Activated CD4-positive, alpha-beta T cell treated with anti-CD3 and anti-CD28 coated beads for 1 hour (primary cell): Measurements from ENCODE around the gene TAOK1.

ENCODE experiments used
- DNase-seq: peaks from one replicate; pipeline ENCODE4 v3.0.0-alpha.2; 2020

Gene TAOK1

DNA sequence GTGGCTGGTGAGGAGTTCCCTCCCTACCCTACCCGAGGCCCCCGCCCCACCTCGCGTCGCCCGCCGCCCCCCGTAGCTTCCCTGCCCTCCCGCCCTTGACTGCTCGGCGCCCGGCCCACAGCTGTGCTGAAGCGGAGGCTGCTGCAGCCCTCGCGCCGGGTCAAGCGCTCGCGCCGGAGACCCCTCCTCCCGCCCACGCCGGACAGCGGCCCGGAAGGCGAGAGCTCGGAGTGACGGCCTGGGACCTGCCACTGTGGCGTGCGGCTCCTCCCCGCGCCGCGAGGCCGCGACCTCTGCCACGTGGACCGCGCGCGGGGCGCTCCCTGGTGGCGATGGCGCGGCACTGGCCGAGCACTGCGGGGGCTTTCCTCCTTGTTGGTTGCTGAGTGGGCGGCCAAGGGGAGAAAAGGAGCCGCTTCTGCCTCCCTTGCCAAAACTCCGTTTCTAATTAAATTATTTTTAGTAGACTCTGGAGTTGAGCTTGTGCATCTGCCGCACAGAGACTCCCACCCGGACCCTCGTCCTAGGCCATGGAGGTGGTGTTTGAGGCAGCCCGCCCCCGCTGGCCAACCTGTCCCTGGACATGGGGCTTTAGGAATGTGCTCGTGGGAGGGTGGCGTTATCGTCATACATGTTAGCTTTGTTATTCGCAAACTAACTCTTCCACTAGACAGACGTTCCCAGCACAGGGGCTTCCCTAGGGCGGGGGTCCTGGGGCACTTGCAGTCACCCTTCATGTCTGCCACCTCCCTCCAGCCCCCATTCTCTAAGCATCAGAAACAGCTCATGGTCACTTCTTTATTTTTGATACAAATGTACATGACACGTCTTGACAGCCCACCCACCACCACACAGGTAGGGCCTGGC, 182.8 kb downstream of the TAOK1 start:
- peak; percentile 47 for DNase-seq

DNA sequence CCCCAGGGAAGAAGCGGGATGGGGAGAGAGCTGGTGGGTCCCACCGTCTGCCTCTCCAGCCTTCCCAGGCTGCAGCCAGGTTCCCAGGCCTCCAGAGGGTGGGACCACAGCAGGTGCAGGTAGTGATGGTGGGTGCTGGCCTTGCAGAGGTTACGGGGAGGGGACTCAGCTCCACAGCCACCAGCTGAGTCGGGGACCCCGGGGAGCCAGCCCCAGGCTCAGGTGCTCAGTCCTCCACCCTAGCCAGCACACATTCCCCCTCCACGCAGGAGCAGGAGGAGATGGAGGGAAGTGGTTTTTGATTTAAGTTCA, 183.4 kb downstream of the TAOK1 start:
- no peak for DNase-seq

DNA sequence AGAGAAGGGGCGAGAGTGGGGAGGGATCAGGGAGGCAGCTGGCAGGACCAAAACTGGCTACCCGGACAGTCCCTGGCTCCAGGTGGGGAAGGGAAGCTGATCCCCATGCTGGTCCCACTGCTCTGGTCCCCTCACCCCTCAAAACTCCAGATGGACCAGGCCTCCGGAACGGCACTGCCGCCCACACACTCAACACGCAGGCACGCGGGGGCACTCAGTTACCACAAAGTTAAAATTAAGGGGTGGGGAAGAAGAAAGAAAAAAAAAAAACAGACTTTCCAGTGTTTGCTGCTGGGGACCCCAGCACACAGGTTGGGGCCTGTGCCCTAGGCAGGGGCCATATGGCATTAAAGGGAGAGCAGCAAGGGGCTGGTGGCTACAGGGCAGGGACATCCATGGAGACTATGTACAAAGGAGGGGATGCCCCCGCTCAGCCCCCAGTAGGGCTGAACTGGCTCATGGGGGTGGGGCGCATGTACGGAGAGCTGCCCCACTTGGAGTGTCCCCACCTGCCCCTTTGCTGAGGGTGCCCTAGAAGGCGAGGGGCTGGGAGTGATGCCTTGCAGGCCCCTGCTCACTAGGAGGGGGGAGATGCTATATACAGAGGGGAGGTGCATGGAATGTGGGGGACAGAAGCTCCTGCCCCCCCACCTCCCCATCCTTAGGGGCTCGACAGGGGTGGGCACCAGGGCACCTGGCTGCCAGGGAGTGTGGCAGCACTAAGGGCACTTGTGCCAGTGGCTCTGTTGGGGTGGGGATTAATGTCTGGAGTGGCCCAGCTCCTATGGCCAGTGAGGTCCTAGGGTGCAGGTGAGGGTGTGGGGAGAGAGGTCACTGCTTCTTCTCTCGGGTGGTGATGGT, 183.9 kb downstream of the TAOK1 start:
- no peak for DNase-seq

DNA sequence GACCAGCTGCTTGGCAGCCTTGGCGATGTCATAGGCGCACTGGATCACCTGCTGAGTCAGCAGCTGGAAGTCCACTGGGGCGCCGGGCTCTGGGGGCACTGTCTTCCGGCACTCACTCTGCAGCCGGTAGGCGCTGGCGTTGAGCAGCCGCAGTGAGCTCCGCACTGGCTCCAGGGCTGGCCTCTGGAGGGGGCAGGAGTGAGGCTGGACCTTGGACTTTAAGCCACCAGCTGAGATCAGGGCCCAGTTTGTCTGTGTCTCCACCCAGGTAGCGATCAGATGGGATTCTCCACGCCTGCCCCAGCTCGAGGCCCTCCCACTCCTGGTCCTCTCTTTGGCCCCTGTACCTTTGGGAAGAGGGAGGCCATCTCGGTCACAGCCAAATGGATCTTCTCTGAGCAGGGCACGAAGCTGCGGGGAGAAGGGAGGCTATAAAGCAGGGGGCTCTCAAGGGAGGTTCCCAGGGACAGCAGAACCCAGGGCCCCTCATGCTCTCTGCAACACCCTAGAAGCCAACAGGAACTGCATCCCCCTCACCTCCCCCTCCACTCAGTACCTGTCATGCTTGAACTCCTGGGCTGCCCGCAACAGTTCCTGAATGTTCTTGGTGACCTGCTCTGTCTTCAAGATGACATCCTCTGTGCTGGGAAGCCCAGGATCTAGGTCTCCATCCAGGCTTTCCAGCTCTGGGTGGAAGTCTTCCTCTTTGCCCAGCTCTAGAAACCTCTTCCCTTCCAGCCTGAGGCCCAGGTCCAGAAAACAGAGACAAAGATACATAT, 184.8 kb downstream of the TAOK1 start:
- no peak for DNase-seq

DNA sequence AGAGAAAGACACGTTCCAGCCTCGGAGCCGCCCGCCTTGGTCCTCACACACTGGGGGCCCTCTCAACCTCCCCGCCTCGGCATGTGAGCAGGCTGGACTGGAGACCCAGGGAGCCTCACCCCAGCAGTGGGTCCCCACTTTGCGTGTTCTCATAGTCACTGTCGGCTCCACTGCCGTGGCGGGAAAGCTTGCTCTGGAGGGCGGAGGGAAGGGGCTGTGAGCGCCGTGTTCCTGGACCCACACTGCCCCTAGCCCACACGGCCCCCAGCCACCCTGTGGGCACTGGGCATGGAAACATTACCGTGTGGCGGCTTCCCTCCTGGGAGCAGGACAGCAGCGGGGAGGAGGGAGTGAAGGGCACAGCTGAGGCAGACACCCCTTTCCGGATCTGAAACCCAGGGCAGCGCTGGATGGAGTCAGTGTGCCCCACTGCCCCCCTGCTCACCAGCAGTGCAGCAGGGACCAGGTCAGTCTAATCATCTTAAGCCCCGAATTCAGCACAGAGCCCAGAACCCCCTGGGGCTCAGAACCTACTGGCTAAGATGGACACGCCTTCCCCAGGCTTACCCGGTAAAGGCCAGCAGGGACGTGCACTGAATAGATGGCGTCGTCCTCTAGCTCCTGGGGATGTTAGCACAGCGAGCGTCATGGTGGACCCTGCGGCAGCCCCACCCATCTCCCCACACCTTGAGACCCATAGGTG, 185.5 kb downstream of the TAOK1 start:
- DNase-seq = no peak

DNA sequence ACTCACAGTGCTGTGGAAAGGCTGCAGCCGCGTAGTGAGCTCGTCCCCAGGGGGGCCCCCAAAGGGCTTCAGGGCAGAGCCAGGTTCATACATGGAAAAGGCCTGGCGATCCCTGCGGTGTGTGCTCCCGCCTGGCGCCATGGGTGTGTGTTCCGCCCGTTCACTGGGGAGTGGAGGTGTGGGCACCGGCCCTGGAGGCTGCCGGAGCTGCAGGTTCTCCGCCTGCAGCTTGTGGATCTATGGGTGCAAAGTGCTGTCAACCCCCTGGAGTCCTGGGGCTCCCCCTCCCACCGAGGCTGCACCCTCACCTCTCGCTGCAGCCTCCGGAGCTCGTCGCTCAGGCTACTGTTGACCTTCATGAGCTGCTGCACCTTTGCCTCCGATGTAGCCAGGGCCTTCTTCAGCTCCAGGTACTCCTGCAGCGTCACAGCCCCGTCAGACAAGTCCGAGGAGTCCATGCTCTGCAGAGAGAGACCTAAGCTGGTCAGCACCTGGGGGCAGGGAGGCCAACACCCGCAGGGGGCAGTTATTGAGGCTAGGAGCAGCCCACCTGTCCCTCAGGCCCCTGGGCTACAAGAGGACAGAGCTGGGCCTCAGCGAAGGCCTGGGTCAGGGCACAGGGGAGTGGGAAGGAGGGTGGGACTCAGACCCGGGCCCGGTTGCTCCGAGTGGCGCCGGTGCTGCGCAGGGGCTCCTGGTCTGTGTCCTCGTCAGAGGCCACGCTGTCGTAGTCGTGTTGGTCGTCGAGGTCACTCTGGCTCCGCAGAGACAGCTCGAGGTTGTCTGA, 186.2 kb downstream of the TAOK1 start:
- no peak for DNase-seq

DNA sequence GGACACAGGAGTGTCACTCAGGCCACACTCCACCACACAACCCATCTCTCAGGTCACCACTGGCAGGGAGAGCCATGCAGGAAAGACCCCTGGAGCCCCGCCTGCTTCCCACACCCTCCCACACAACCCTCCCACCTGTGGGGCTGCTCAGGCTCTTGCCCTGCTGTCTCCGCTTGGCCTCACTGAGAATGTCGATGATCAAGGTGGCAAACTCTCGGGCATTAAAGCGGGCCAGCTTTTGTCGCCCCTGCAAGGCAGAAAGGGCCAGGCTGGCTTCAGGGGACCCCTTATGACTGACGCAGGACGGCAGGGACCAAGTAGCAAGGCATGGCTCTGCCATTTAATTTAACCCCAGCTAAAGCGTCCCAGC, 186.8 kb downstream of the TAOK1 start:
- no peak for DNase-seq

DNA sequence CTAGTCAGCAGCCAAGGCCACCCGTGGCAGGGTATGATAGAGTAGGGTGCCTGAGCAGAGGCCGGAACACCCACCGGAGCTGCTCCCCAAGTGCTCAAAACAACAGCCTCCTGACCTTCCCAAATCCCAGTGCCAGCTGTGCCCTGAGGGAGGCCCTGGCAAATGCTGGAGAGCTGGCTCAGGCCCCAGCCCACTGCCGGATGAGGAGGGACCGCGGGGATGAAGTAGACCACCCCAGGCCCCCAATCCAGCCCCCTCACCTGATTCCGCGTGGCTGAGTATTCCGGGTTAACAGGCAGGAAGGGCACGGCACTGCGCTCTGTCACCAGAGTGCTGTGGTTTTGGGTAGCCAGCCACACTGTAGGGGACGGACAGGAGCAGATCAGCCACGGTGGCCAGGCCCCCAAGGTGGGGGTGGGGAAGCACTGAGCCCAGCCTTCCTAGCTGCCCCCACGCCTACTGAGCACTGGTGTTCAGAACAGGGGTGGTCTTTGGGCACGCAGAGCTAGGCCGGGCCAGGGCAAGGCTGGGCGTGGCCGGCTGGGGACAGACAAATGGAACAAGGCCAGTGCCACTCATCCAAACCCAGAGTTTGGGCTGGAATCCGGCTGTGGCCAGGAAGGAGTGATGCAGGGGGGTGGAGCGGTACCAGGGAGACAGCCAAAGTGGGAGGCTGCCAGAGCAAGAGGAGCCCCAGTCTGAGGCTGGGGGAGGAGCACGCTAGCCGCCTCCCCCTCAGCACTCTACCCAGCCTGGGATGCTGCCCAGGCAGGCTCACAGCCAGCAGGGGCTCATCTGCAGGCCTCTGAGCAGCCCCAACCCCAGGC, 187.4 kb downstream of the TAOK1 start:
- no peak for DNase-seq

DNA sequence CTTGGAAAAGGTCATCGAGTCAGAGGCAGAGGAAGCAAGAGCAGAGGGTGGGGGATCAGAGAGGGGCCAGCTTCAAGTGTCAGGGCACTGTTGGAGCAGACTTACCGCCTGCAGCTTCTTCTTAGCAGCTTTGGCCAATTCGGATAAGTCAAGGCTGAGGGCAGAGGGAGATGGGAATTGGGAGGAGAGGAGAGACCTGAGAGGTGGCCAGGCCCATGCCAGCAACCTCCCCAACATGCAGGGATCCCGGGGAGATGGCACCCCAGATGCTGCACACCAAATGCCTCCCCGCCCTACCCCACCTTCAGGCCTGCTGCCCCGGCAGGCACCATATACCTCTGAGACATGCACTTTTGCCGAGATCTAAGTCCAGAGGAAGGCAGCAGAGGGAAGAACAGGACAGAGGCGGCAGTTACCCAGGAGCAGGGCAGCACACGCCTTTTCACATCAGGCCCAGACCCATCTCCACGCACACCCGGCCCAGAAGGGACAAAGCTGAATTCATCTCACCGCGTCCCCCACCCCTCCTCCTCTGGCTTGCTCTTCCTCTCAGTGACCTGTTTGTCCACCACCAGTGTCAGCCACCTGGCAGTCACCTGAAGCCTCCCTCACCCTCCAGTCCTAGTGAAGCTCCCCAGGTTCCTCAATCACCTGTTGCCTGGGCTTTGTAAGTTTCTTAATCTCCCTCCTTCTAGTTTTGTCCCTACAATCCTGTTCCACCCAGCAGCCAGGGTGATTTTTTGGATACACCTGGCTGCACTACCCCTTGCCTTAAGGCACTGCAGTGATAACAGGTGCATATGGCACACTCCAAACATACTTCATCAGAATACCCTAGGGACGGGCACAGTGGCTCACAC, 188.7 kb downstream of the TAOK1 start:
- DNase-seq = no peak

DNA sequence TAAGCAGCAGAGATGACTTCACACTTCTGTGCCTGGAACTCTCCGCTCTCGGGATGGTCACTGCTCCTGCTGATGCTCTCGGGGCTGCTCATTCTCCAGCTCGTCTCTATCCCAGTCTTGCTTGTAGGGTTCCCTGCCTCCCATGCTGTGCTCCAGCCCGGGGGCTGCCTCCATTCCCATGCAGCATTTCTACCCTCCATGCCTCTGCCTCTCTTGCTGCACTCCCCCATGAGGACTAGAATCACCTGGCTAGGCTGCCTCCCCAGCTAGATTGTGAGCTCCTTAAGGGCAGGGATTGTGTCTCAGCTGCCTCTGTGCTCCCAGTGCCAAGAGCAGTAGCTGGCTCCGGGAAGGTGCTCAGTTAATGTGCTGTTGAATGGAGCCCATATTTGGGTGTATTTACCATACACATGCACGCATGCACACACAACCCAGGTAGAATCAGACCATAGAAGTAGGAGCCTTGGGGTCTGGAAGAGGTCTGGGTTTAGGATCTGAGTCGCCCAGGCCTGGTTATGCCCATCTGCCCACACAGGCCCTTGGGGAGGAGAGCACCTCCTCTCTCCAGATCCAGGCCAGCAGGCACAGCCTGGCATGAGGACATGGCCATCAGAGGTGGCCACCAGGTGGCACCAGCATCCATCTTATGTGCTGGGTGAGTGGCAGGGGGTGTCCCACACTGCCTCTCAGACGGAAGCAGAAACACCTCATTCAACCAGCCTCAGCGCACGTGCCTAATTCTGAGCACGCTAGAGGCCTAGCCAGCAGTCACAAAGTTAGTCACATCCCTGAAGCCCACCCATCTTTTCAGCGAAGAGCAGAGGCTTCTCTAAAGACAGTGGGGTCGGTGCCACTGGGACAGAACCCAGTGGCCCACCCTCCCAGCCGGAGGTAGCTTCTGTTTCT, 190.0 kb downstream of the TAOK1 start:
- DNase-seq = peak; percentile 85

DNA sequence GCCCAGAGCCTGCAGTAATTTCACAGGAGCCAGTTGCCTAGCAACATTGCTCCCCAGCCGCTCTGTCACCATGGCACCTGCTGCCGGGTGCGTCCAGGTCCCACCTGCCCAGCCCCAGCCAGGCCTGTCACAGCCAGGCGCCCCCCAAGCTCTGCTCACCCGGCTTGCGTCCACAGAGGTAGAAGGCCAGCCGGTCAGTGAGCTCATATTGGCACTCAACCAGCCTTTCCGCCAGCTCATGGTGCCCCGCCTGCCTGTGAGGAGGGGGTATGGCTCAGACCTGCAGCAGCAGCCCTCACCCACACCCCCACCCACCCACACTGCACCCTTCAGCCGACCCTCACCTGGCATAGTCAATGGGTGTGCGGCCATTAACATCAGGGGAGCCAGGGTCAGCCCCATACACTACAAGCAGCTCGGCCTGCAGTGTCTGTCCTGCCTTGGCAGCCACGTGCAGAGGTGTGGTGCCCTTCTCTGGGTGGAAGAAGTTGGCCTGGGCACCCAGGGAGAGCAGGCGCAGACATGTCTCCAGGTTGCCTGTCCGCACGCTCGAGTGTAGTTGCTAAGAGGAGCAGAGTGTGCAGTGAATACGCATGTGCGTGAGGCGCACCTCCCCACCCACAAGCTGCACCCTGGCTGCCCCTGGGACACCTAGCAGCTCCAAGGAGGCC, 191.6 kb downstream of the TAOK1 start:
- no peak for DNase-seq

DNA sequence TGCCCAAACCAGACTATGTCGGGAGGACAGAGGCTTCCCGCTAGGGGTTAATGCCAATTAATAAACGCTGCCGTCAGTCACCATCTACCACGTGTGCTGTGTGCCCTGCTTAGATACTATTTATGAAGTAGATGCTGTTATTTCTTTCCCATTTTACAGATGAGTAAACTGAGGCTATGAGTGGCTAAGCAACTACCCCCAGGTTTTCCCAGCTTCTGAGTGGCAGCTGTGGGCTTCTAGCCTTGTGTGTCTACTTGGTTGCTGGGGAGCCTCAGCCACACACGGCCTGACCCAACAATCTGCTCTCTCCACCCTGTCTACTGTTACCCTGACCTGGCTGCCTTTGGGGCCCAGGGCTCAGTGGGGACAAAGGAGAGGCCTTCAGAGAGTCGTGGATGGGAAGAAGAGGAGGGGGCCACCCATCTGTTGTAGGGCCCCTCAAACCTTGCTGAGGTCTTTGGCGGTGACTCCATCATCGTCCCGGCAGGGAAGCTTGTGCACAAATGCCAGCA, 192.1 kb downstream of the TAOK1 start:
- no peak for DNase-seq

DNA sequence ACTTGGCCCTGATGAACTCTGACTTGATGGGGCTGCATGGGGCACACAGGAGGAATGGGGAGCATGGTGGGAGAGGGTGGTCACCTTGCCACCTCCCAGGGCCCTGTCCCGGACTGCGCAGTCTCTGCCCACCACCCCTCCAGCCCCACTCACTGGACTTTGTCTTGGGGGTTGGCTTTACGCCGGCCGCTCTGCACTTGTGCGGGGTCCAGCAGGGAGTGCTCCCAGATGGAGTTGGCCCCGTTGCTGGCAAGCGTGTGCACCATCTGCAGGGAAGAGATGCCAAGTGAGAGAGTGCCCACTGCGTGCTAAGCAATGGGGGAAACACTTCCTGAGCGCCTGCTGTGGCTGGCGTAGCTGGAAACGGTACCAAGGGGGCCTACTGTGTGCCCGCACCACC, 192.6 kb downstream of the TAOK1 start:
- DNase-seq = no peak

DNA sequence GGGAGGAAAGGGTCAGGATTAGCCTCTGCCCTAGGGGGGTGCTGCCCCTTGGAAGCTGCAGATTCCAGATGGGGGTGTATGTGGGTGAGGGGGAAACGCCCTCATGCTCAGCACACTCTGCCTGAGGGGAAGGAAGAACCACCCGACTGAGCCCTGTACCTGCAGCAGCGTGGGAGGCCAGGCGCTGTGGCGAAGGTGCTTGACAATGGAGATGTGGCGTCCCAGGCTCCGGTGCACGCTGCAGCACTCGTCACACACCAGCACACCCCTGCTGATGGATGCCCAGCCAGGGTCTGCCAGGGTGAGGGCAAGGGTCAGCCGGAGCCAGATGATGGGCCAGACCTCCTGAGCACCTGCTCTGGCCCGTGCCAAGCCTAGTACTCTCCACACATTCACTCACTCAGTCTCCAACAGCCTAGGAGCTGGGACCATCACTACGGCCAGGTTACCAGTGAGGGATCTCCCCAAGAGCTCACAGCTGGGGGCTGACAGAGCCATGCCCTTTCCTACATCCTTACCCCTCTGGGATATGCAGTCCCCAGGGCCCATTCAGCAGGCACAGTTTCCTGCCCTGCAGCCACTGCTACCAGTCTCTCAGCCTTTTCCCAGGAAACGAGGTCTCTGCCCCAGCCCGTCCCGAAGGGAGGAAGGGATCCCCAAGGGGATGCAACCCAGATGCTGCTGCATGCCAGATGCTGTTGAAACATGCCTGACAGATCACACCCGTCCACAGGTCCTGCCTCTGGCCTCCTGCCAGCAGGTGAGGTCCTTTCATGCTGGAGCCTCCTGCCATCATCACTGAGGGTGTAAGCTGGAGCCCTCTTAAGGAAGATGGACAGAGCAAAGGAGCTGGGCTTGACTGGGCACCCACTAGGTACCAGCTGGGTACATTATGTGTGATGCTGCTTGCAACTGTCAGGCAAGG, 193.4 kb downstream of the TAOK1 start:
- no peak for DNase-seq

DNA sequence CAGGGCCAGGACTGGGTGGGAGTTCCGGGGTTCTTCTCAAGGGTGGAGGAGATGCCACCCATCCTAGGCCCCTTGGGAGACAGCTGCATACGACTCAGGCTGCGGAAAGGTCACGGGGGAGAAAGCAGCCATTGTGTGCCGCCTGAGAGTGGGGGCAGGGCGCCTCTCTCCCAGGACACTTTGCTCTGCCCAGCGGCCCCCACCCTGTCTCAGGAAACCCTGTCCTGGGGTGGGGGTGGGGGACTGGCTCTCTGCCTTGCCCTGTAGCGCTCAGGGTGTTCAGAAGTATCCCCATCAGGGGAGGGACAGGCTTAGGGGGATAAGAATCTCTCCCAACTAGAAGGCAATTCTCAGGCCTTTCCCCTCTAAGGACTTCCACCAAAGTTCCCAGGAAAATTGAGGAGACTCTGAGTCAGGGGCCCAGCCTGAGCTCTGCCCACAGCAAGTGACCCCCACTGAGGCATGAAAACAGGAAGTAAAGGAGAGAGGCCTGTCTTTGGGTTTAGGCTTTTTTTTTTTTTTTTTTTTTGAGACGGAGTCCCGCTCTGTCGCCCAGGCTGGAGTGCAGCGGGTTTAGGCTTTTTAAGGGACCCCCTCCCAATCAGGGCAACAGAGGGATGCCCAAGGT, 194.4 kb downstream of the TAOK1 start:
- no peak for DNase-seq

DNA sequence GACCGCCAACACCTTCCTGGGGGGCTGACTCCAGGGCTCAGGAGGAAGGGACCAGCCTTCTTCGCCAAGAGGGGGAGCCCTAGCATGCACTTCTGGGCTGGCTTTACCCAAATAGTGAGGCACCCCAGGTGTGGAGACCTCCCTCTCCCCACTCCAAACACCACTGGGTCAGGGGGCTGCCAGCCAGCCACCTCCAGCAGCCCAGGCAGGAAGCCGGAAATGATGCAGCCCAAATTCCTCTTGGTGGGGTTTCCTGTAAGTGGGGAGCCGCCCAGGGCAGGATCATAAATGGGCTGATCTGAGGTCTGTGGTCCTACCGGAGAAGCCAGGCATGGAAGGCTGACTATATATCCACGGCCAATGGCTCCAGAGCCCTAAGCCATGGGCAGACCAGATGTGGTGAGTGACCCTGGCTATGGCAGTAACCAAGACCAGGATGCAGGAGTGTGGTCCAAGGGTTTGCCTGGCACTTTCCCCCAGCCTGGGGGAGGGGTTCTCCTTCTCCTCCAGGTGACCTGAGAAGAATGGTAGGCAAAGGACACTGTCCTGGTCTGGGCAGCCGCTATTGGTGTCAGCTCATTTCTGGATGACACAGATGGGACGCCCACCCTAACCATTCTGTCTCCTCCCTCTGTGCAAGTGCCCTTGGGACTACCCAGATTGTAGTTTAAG, 195.1 kb downstream of the TAOK1 start:
- no peak for DNase-seq
